Nephron (organoid): ENCODE measurements around the gene RPRML.

Experiments
- H3K27ac Mint-ChIP-seq, 3 experiments: 2 replicates each; pipeline ENCODE4 v1.8.0; 2020; ENCODE audit warnings: mixed read lengths in 3 of 3, mild to moderate bottlenecking in 2 of 3, moderate library complexity in 1 of 3
- H3K27me3 Mint-ChIP-seq: 2 replicates; pipeline ENCODE4 v1.8.0; 2021; ENCODE audit warnings: low read depth, mild to moderate bottlenecking, moderate library complexity, mixed read lengths
- H3K36me3 Mint-ChIP-seq: 2 replicates; pipeline ENCODE4 v1.8.0; 2020; ENCODE audit warnings: low read depth, mixed read lengths
- H3K4me1 Mint-ChIP-seq: 2 replicates; pipeline ENCODE4 v1.8.0; 2020; ENCODE audit warnings: mixed read lengths
- H3K4me3 Mint-ChIP-seq, 3 experiments: 2 replicates each; pipeline ENCODE4 v1.8.0; 2020; ENCODE audit warnings: mild to moderate bottlenecking in 3 of 3, mixed read lengths in 3 of 3, moderate library complexity in 2 of 3
- H3K9me3 Mint-ChIP-seq: 2 replicates; pipeline ENCODE4 v1.8.0; 2020; ENCODE audit warnings: mixed read lengths
- TF ChIP-seq, protein P1 (sequence below), 3 experiments: fragments of 200-600 bp; sonication (generic); IDR thresholded peaks; one replicate each; pipeline ENCODE4 v1.5.0; 2021; ENCODE audit warnings: antibody characterized with exemption in 3 of 3; ENCODE audit not compliant: unreplicated experiment in 3 of 3

Gene RPRML

DNA sequence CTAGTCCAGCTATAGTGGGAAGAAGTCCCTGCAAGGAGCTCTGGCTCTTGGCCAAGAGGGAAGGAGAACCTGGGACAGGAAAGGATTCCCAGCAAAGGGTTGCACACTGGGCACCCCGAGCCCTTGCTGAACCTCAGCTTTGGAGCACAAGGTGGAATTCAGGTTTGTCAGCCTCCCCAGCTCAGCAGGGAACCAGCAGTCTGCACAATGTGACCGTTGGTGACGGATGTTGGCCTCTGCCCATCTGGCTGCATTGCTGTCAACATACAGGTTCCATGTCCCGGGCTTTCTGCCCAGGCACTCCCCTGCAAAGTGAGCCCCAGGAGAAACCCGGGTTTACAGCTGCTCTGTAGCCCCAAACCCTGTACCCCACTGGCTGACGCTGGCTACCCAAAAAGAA lies 6.7 kb downstream of the RPRML start:
- peaks cover 4% of the 10 kb centered on the region for H3K4me1 Mint-ChIP-seq
- H3K9me3 Mint-ChIP-seq = no peaks in the 10 kb centered on the region
- no peak overlapping the region for H3K27ac Mint-ChIP-seq
- TF ChIP-seq, protein P1, sequence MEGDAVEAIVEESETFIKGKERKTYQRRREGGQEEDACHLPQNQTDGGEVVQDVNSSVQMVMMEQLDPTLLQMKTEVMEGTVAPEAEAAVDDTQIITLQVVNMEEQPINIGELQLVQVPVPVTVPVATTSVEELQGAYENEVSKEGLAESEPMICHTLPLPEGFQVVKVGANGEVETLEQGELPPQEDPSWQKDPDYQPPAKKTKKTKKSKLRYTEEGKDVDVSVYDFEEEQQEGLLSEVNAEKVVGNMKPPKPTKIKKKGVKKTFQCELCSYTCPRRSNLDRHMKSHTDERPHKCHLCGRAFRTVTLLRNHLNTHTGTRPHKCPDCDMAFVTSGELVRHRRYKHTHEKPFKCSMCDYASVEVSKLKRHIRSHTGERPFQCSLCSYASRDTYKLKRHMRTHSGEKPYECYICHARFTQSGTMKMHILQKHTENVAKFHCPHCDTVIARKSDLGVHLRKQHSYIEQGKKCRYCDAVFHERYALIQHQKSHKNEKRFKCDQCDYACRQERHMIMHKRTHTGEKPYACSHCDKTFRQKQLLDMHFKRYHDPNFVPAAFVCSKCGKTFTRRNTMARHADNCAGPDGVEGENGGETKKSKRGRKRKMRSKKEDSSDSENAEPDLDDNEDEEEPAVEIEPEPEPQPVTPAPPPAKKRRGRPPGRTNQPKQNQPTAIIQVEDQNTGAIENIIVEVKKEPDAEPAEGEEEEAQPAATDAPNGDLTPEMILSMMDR (IDR thresholded peaks at IDR 0.05; ENCODE audit: unreplicated experiment in 3 of 3) = no peak
- peaks cover 47% of the 10 kb centered on the region for H3K27me3 Mint-ChIP-seq
- no peaks in the 10 kb centered on the region for H3K36me3 Mint-ChIP-seq
- no peak overlapping the region for H3K4me3 Mint-ChIP-seq

DNA sequence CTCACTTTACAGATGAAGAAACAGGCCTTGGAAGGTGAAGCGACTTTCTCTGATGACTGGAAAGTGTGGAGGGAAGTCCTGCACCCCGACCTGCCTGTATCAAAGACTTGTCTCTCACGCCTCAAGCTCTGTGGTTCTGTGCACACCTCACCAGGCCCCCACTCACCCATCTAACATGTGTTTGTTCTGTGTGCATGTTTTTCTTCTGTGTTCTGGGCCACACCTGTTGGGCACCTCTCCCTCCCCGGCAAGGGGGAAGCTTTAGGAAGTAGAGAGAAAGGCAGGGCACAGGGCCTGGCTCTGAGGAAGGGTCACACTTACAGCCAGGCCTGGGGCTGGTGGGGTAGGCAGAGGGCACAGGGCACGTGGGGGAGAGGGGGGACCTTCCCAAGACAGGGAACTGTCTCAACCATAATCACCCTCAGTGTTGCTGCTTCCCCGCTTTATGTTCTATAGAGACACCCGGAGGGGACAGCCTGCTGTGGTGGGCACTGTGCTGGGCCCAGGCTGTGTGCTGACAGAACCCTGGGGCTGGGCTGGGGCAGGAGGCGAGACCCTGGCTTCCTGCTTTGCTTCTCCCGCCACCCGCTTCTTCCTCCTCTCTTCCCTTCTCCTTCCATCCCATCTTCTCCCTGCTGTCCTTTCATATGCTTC lies 7.3 kb downstream of the RPRML start:
- TF ChIP-seq, protein P1 (IDR thresholded peaks at IDR 0.05; ENCODE audit: unreplicated experiment in 3 of 3) = no peak
- Mint-ChIP-seq H3K27me3 (peaks cover 41% of the 10 kb centered on the region), H3K9me3 (no peaks in the 10 kb centered on the region)

GRCh38 chr17:46968896-46969295 lies 10.2 kb downstream of the RPRML start:
- Mint-ChIP-seq H3K9me3 (no peaks in the 10 kb centered on the region), H3K36me3 (no peaks in the 10 kb centered on the region), H3K4me3 (no peak overlapping the region), H3K27ac (no peak overlapping the region), H3K4me1 (no peaks in the 10 kb centered on the region), H3K27me3 (peaks cover 23% of the 10 kb centered on the region)
- TF ChIP-seq, protein P1 (IDR thresholded peaks at IDR 0.05; ENCODE audit: unreplicated experiment in 3 of 3) = no peak

More for the DNA sequence above, 7.3 kb downstream of the RPRML start:
- Mint-ChIP-seq H3K36me3 (no peaks in the 10 kb centered on the region), H3K27ac (no peak overlapping the region), H3K4me3 (no peak overlapping the region), H3K4me1 (no peaks in the 10 kb centered on the region)

GRCh38 chr17:46968224-46968834 lies 10.7 kb downstream of the RPRML start:
- H3K27ac Mint-ChIP-seq = no peak overlapping the region
- H3K36me3 Mint-ChIP-seq = no peaks in the 10 kb centered on the region
- no peaks in the 10 kb centered on the region for H3K4me1 Mint-ChIP-seq
- H3K27me3 Mint-ChIP-seq = peaks cover 22% of the 10 kb centered on the region
- H3K4me3 Mint-ChIP-seq = no peak overlapping the region
- no peaks in the 10 kb centered on the region for H3K9me3 Mint-ChIP-seq
- TF ChIP-seq, protein P1 (IDR thresholded peaks at IDR 0.05; ENCODE audit: unreplicated experiment in 3 of 3) = no peak

DNA sequence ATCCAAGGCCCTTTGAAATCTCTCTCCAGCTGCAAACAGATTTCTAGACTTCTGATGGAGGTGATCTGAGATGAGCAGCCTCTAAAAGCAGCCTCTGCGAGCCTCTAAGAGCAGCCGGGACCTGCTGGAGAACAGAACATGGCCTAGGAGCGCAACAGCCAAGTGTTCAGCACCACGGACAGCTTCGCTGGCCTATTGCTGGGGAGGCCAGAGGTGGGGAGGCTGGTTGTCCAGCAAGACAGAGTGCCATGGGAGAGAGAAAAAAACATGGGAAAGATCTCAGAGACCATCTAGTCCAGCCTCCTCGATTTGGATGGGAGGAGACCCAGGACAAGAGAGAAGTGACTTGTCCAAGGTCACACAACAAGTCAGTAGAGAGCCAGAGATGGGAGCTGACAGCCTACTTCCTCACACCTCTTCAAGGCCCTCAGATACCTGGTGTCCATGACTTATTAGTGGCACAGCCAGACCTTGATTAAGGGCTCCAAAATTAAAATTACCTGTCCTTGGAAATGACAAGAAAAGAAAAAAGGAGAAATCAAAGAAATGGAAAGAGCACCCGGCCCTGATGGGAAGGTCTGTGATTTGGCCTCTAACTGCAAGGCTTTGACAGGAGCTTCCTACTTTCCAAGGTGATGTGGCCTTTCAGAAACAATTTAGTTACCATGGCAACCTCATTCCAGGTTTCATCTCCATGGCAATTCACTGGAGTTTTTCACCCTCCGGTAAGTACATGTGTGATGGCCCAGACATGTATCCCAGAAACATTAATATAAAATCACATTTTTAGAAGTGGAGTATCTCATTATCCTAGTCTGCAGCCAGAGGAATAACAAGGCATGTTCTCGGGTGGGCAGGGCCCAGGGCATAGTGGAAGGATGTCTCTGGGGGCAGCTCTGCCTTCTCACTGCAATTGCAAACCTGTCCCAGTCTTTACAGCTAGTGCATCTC lies 14.5 kb downstream of the RPRML start:
- TF ChIP-seq, protein P1 (IDR thresholded peaks at IDR 0.05; ENCODE audit: unreplicated experiment in 3 of 3) = no peak
- H3K9me3 Mint-ChIP-seq = no peaks in the 10 kb centered on the region
- no peak overlapping the region for H3K27ac Mint-ChIP-seq
- H3K27me3 Mint-ChIP-seq = peaks cover 9% of the 10 kb centered on the region
- no peaks in the 10 kb centered on the region for H3K4me1 Mint-ChIP-seq
- H3K36me3 Mint-ChIP-seq = no peaks in the 10 kb centered on the region
- no peak overlapping the region for H3K4me3 Mint-ChIP-seq
